Activated naive CD8-positive, alpha-beta T cell treated with anti-CD3 and anti-CD28 coated beads for 36 hours (primary cell): ENCODE measurements around the gene PIK3R2. TPM values are rescaled to one million over a fixed set of nuclear protein-coding genes. Genes with fewer than 3 reads are reported as not detected.
"Not testable (repeated sequence)": the region's sequence is repeated elsewhere in the genome, so short reads cannot be mapped to it uniquely, and the experiment has no call there.

Experiments
- DNase-seq: peaks from one replicate; pipeline ENCODE4 v3.0.0; 2021
- H3K27ac Mint-ChIP-seq: one replicate; pipeline ENCODE4 v1.8.0; 2022; ENCODE audit warnings: mild to moderate bottlenecking, moderate library complexity, mixed read lengths
- H3K27me3 Mint-ChIP-seq: one replicate; pipeline ENCODE4 v1.8.0; 2022; ENCODE audit warnings: mild to moderate bottlenecking, mixed read lengths
- H3K36me3 Mint-ChIP-seq: one replicate; pipeline ENCODE4 v1.8.0; 2021; ENCODE audit warnings: mild to moderate bottlenecking, mixed read lengths
- H3K4me1 Mint-ChIP-seq: one replicate; pipeline ENCODE4 v1.8.0; 2021; ENCODE audit warnings: mixed read lengths
- H3K4me3 Mint-ChIP-seq: one replicate; pipeline ENCODE4 v1.8.0; 2022; ENCODE audit warnings: mild to moderate bottlenecking, moderate library complexity, mixed read lengths
- H3K9me3 Mint-ChIP-seq: one replicate; pipeline ENCODE4 v1.8.0; 2022; ENCODE audit warnings: mixed read lengths
- total RNA-seq, 2 experiments: library from RNA; stranded (reverse); gene quantifications; one replicate each; pipeline ENCODE4 v1.2.3, GENCODE V29; 2021

PIK3R2 gene
- total RNA-seq, 2 experiments from 2014 or later = 18.5 to 21.1 TPM

GRCh38 chr19:18209912-18210311, 56.9 kb downstream of the PIK3R2 start:
- H3K4me3 Mint-ChIP-seq = not testable (repeated sequence)

GRCh38 chr19:18211683-18212082, 58.7 kb downstream of the PIK3R2 start:
- Mint-ChIP-seq H3K4me3 (no peak overlapping the region), H3K9me3 (no peaks in the 10 kb centered on the region)
- no peak for DNase-seq

More at GRCh38 chr19:18209912-18210311, 56.9 kb downstream of the PIK3R2 start:
- not testable (repeated sequence) for H3K4me1 Mint-ChIP-seq, H3K36me3 Mint-ChIP-seq, H3K9me3 Mint-ChIP-seq, DNase-seq, H3K27ac Mint-ChIP-seq
- peaks cover 16% of the 10 kb centered on the region for H3K27me3 Mint-ChIP-seq

GRCh38 chr19:18214779-18215433, 61.9 kb downstream of the PIK3R2 start:
- H3K27ac Mint-ChIP-seq = no peak overlapping the region
- peaks cover 8% of the 10 kb centered on the region for H3K27me3 Mint-ChIP-seq
- H3K9me3 Mint-ChIP-seq = no peaks in the 10 kb centered on the region
- no peak for DNase-seq
- no peaks in the 10 kb centered on the region for H3K4me1 Mint-ChIP-seq
- H3K4me3 Mint-ChIP-seq = no peak overlapping the region
- H3K36me3 Mint-ChIP-seq = no peaks in the 10 kb centered on the region

More at GRCh38 chr19:18211683-18212082, 58.7 kb downstream of the PIK3R2 start:
- peaks cover 2% of the 10 kb centered on the region for H3K4me1 Mint-ChIP-seq
- no peaks in the 10 kb centered on the region for H3K36me3 Mint-ChIP-seq
- H3K27me3 Mint-ChIP-seq = peaks cover 16% of the 10 kb centered on the region
- no peak overlapping the region for H3K27ac Mint-ChIP-seq

GRCh38 chr19:18216789-18217188, 63.8 kb downstream of the PIK3R2 start:
- no peak overlapping the region for H3K27ac Mint-ChIP-seq
- DNase-seq = no peak
- H3K36me3 Mint-ChIP-seq = no peaks in the 10 kb centered on the region
- H3K9me3 Mint-ChIP-seq = no peaks in the 10 kb centered on the region
- no peaks in the 10 kb centered on the region for H3K4me1 Mint-ChIP-seq
- no peak overlapping the region for H3K4me3 Mint-ChIP-seq
- H3K27me3 Mint-ChIP-seq = peaks cover 19% of the 10 kb centered on the region

- Mint-ChIP-seq H3K4me1 (no peaks in the 10 kb centered on the region), H3K9me3 (no peaks in the 10 kb centered on the region), H3K4me3 (no peak overlapping the region), H3K36me3 (no peaks in the 10 kb centered on the region), H3K27ac (no peak overlapping the region), H3K27me3 (peaks cover 31% of the 10 kb centered on the region)
- no peak for DNase-seq
Measured at GRCh38 chr19:18218159-18218558, 65.2 kb downstream of the PIK3R2 start.

- H3K4me1 Mint-ChIP-seq = no peaks in the 10 kb centered on the region
- no peak overlapping the region for H3K4me3 Mint-ChIP-seq
- no peaks in the 10 kb centered on the region for H3K36me3 Mint-ChIP-seq
- H3K27me3 Mint-ChIP-seq = peaks cover 36% of the 10 kb centered on the region
- no peaks in the 10 kb centered on the region for H3K9me3 Mint-ChIP-seq
- H3K27ac Mint-ChIP-seq = no peak overlapping the region
- DNase-seq = no peak
Measured at GRCh38 chr19:18218600-18218999, 65.6 kb downstream of the PIK3R2 start.

Other genes with a start within 250 kb of the PIK3R2 start
- 100 to 1,000 TPM; 159 to 160 TPM for gene CCDC124, start 220.1 kb upstream of the PIK3R2 start, total RNA-seq
- under 1 TPM in 1 of 2 experiments, not detected in 1; 0.34 TPM for gene KCNN1, start 186.1 kb upstream of the PIK3R2 start, total RNA-seq
- gene ARRDC2, start 145.0 kb upstream of the PIK3R2 start, total RNA-seq = 10 to 100 TPM; 20.1 to 20.6 TPM
- gene IL12RB1, start 66.2 kb upstream of the PIK3R2 start, total RNA-seq = 10 to 100 TPM; 26.5 to 26.9 TPM
- gene MAST3, start 55.4 kb upstream of the PIK3R2 start, total RNA-seq = 10 to 100 TPM; 11.8 to 14.4 TPM
- gene IFI30, start 20.6 kb downstream of the PIK3R2 start, total RNA-seq = 10 to 100 TPM; 24.7 to 28.1 TPM
- 10 to 100 TPM; 15.2 to 16.7 TPM for gene MPV17L2, start 40.1 kb downstream of the PIK3R2 start, total RNA-seq
- gene RAB3A, start 50.9 kb downstream of the PIK3R2 start, total RNA-seq = 1 to 10 TPM; 3.2 to 3.9 TPM
- not detected for gene PDE4C, start 73.3 kb downstream of the PIK3R2 start, total RNA-seq
- under 1 TPM; 0.29 to 0.32 TPM for gene IQCN, start 121.3 kb downstream of the PIK3R2 start, total RNA-seq
- 100 to 1,000 TPM; 379 to 398 TPM for gene JUND, start 128.5 kb downstream of the PIK3R2 start, total RNA-seq
- 100 to 1,000 TPM; 419 to 435 TPM for gene LSM4, start 169.9 kb downstream of the PIK3R2 start, total RNA-seq
- gene PGPEP1, start 187.4 kb downstream of the PIK3R2 start, total RNA-seq = 10 to 100 TPM; 15.7 to 17.8 TPM
- not detected for gene GDF15, start 233.0 kb downstream of the PIK3R2 start, total RNA-seq
- gene LRRC25, start 244.5 kb downstream of the PIK3R2 start, total RNA-seq = not detected